ENCODE data around the gene ZNF26.

ZNF26 gene

DNA sequence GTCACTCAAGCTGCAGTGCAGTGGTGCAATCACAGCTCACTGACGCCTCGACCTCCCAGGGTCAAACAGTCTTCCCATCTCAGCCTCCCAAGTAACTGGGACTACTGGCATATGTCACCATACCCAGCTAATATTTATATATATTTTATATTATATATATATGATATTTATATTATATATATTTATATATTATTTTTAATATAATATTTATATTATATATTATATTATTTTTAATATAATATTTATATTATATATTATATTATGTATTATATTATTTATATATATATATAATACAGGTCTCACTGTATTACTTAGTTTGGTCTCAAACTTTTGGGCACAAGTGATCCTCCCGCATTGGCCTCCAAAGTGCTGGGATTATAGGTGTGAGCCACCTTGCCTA lies 60.5 kb downstream of the ZNF26 start:
- Histone ChIP-seq H3K4me3 (ENCODE audit: low read depth, low read length) (no peak overlapping the region), H3K36me3 (peaks cover 97% of the 10 kb centered on the region), H3K27ac (no peak overlapping the region), H3K27me3 (ENCODE audit: insufficient read depth, low read depth, severe bottlenecking) (no peaks in the 10 kb centered on the region), H3K9me3 (ENCODE audit: severe bottlenecking) (peaks cover 47% of the 10 kb centered on the region)
- TF ChIP-seq, protein P1, sequence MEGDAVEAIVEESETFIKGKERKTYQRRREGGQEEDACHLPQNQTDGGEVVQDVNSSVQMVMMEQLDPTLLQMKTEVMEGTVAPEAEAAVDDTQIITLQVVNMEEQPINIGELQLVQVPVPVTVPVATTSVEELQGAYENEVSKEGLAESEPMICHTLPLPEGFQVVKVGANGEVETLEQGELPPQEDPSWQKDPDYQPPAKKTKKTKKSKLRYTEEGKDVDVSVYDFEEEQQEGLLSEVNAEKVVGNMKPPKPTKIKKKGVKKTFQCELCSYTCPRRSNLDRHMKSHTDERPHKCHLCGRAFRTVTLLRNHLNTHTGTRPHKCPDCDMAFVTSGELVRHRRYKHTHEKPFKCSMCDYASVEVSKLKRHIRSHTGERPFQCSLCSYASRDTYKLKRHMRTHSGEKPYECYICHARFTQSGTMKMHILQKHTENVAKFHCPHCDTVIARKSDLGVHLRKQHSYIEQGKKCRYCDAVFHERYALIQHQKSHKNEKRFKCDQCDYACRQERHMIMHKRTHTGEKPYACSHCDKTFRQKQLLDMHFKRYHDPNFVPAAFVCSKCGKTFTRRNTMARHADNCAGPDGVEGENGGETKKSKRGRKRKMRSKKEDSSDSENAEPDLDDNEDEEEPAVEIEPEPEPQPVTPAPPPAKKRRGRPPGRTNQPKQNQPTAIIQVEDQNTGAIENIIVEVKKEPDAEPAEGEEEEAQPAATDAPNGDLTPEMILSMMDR (IDR thresholded peaks at IDR 0.05; ENCODE audit: low read depth, low read length) = no peak
- no peak for DNase-seq

DNA sequence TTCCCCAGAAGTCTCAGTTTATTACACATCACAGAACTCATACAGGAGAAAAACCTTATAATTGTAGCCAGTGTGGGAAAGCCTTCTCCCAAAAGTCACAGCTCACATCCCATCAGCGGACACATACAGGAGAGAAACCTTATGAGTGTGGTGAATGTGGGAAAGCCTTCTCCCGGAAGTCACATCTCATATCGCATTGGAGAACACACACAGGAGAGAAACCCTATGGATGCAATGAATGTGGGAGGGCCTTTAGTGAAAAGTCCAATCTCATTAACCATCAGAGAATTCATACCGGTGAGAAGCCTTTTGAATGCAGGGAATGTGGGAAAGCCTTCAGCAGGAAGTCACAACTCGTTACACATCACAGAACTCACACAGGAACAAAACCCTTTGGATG lies 71.3 kb downstream of the ZNF26 start:
- Histone ChIP-seq H3K36me3 (peaks cover 55% of the 10 kb centered on the region), H3K27me3 (ENCODE audit: insufficient read depth, low read depth, severe bottlenecking) (no peaks in the 10 kb centered on the region), H3K4me3 (ENCODE audit: low read depth, low read length) (no peak overlapping the region), H3K9me3 (ENCODE audit: severe bottlenecking) (peaks cover 81% of the 10 kb centered on the region), H3K27ac (no peak overlapping the region)
- TF ChIP-seq, protein P1 (IDR thresholded peaks at IDR 0.05; ENCODE audit: low read depth, low read length) = no peak
- DNase-seq = no peak

DNA sequence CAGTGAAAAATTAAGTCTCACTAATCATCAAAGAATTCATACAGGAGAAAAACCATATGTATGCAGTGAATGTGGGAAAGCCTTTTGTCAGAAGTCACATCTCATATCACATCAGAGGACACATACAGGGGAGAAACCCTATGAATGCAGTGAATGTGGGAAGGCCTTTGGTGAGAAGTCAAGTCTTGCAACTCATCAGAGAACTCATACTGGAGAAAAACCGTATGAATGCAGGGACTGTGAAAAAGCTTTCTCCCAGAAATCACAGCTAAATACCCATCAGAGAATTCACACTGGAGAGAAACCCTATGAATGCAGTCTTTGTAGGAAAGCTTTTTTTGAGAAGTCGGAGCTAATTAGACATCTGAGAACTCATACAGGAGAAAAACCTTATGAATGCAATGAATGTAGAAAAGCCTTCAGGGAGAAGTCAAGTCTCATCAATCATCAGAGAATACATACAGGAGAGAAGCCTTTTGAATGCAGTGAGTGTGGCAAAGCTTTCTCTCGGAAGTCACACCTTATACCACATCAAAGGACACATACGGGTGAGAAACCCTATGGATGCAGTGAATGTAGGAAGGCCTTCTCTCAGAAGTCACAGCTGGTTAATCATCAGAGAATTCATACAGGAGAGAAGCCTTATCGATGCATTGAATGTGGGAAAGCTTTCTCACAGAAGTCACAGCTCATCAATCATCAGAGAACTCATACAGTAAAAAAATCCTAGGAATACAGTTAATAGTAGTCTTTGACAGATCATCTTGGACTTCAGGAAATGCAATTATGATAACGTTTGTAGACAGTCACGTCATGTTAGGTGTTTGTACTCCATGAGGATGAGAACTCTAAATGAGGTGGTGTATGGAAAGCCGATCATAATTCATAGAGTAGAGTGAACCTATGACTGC lies 72.3 kb downstream of the ZNF26 start:
- peaks cover 46% of the 10 kb centered on the region for H3K36me3 ChIP-seq
- no peak for DNase-seq
- H3K27ac ChIP-seq = no peak overlapping the region
- H3K4me3 ChIP-seq (ENCODE audit: low read depth, low read length) = no peak overlapping the region
- no peaks in the 10 kb centered on the region for H3K27me3 ChIP-seq (ENCODE audit: insufficient read depth, low read depth, severe bottlenecking)
- TF ChIP-seq, protein P1 (IDR thresholded peaks at IDR 0.05; ENCODE audit: low read depth, low read length) = no peak
- peaks cover 79% of the 10 kb centered on the region for H3K9me3 ChIP-seq (ENCODE audit: severe bottlenecking)

DNA sequence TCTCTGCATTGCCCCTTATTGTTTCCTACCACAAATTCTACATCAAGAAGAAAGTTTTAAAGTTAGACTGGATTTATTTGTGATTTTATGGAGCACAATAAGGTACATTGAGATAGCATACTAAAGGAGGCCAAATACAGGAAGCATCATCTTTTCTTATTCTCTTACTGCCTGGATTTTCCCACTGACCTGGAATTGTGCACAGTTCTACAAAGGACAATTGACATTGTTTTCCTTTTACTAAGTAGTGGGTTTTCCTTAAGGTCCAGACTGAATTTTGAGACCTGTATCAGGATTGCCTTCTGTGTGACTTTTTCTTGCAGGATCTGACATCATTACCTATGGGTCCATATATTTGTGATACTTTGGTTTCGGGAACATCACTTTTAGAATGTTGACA lies 75.8 kb downstream of the ZNF26 start:
- Histone ChIP-seq H3K4me3 (ENCODE audit: low read depth, low read length) (no peak overlapping the region), H3K9me3 (ENCODE audit: severe bottlenecking) (peaks cover 89% of the 10 kb centered on the region), H3K27ac (no peak overlapping the region), H3K27me3 (ENCODE audit: insufficient read depth, low read depth, severe bottlenecking) (no peaks in the 10 kb centered on the region), H3K36me3 (peaks cover 25% of the 10 kb centered on the region)
- DNase-seq = no peak
- TF ChIP-seq, protein P1 (IDR thresholded peaks at IDR 0.05; ENCODE audit: low read depth, low read length) = no peak

DNA sequence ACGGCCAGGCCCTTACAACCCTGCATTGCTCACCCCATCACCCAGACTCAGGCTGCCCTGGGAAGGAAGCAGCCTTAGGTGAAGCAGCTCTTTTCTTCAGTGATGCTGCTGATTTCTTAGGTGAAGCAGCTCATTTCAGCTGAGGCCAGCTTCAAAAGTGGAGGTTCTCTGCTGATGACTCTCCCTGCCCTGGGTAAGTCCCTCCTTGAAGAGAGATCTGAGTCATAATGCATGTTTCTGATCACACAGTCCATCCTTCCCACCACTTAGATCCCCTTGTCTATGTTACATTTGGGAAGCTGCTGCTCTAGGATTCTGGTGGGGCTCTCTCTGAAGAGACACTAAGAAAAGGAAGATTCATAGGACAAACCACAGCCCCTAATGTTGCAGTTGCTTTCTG lies 77.4 kb downstream of the ZNF26 start:
- no peaks in the 10 kb centered on the region for H3K27me3 ChIP-seq (ENCODE audit: insufficient read depth, low read depth, severe bottlenecking)
- peaks cover 84% of the 10 kb centered on the region for H3K9me3 ChIP-seq (ENCODE audit: severe bottlenecking)

More for the DNA sequence above, 77.4 kb downstream of the ZNF26 start:
- TF ChIP-seq, protein P1 (IDR thresholded peaks at IDR 0.05; ENCODE audit: low read depth, low read length) = no peak
- peaks cover 9% of the 10 kb centered on the region for H3K36me3 ChIP-seq
- no peak for DNase-seq
- no peak overlapping the region for H3K27ac ChIP-seq
- H3K4me3 ChIP-seq (ENCODE audit: low read depth, low read length) = no peak overlapping the region
